ENCODE results near the gene CMSS1. TPM values are rescaled to one million over a fixed set of nuclear protein-coding genes. Genes with fewer than 3 reads are reported as not detected.

Gene CMSS1
- total and polyA plus RNA-seq, 2 donors (not counting 1 experiment from before 2014, with no cell fraction given): 7.3 to 22.8 TPM

DNA sequence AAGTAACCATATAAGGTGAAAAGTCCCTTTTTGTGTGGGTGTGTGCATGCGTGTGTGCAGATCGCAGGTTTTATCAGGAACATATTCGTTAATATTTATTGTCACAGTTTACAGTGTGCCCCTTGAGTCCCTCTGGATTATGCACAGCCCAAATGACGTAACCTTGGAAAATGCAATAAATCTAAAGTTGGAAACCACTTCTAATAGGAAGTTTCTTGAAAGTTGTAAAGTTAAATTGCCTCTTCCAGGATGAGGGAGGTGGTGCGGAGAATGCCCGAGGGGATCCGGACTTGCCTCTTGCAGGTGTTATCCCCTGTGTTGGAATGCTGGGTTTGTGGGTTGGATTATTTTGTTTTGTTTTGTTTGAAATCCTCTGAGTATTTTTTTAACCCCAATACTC, 143.3 kb downstream of the CMSS1 start:
- Histone ChIP-seq H3K4me3 (ENCODE audit: control extremely low read depth in 1 of 5, extremely low read depth in 1 of 5, insufficient read depth in 1 of 5, low read depth in 2 of 5, low read length in 4 of 5) (no peak overlapping the region), H3K9me3 (ENCODE audit: control extremely low read depth in 1 of 3, control insufficient read depth in 2 of 3, insufficient read depth in 1 of 3, low read length in 2 of 3) (no peaks in the 10 kb centered on the region), H3K79me2 (ENCODE audit: control insufficient read depth, insufficient read depth, low read length) (no peaks in the 10 kb centered on the region), H3K27ac (ENCODE audit: low read length in 2 of 2) (no peak overlapping the region), H3K36me3 (replicated peaks in 1 of 2; ENCODE audit: control extremely low read depth in 1 of 2, control insufficient read depth in 1 of 2, extremely low read depth in 1 of 2, insufficient read depth in 2 of 2, low read length in 1 of 2) (no peaks in the 10 kb centered on the region), H3K9ac (ENCODE audit: low read length) (no peak overlapping the region), H4K20me1 (ENCODE audit: control insufficient read depth, insufficient read depth, low read length, poor library complexity, severe bottlenecking) (no peaks in the 10 kb centered on the region), H3K4me1 (ENCODE audit: control insufficient read depth in 2 of 2, insufficient read depth in 2 of 2, low read length in 2 of 2) (no peaks in the 10 kb centered on the region), H3K4me2 (replicated peaks; ENCODE audit: low read depth, low read length, poor library complexity, severe bottlenecking) (no peak overlapping the region), H3K27me3 (replicated peaks in 1 of 4; ENCODE audit: control extremely low read depth in 1 of 4, control insufficient read depth in 3 of 4, insufficient read depth in 4 of 4, low read length in 3 of 4) (no peaks in the 10 kb centered on the region), H2AFZ (ENCODE audit: insufficient read depth, low read depth, low read length, poor library complexity, severe bottlenecking) (no peak overlapping the region)
- Mint-ChIP-seq H3K4me3 (no peak overlapping the region), H3K27me3 (no peaks in the 10 kb centered on the region), H3K27ac (no peak overlapping the region), H3K4me1 (peaks cover 17% of the 10 kb centered on the region), H3K9me3 (ENCODE audit: insufficient read depth) (no peaks in the 10 kb centered on the region)
- DNase-seq (no peak), ATAC-seq (ENCODE audit: low read depth) (no peak)
- CTCF ChIA-PET: no interaction called here
- TF ChIP-seq EZH2 (IDR thresholded peaks at IDR 0.05; ENCODE audit: borderline replicate concordance, insufficient read depth, low read depth, low read length, poor library complexity, severe bottlenecking) (no peak), CTCF (IDR thresholded peaks at IDR 0.05) (no peak)
- intact Hi-C loops (cut with micrococcal nuclease): no loop called here
- WGBS (ENCODE audit: insufficient coverage): 100% methylated on average over 3 of the region's 7 CpGs
- POLR2A ChIA-PET: no interaction called here

GRCh38 chr3:99961756-99962515, 144.3 kb downstream of the CMSS1 start:
- Histone ChIP-seq H2AFZ (ENCODE audit: insufficient read depth, low read depth, low read length, poor library complexity, severe bottlenecking) (no peak overlapping the region), H3K4me1 (ENCODE audit: control insufficient read depth in 2 of 2, insufficient read depth in 2 of 2, low read length in 2 of 2) (no peaks in the 10 kb centered on the region), H3K27me3 (replicated peaks in 1 of 4; ENCODE audit: control extremely low read depth in 1 of 4, control insufficient read depth in 3 of 4, insufficient read depth in 4 of 4, low read length in 3 of 4) (no peaks in the 10 kb centered on the region), H3K4me3 (ENCODE audit: control extremely low read depth in 1 of 5, extremely low read depth in 1 of 5, insufficient read depth in 1 of 5, low read depth in 2 of 5, low read length in 4 of 5) (no peak overlapping the region), H4K20me1 (ENCODE audit: control insufficient read depth, insufficient read depth, low read length, poor library complexity, severe bottlenecking) (no peaks in the 10 kb centered on the region), H3K9me3 (ENCODE audit: control extremely low read depth in 1 of 3, control insufficient read depth in 2 of 3, insufficient read depth in 1 of 3, low read length in 2 of 3) (no peaks in the 10 kb centered on the region), H3K9ac (ENCODE audit: low read length) (no peak overlapping the region), H3K79me2 (ENCODE audit: control insufficient read depth, insufficient read depth, low read length) (no peaks in the 10 kb centered on the region), H3K27ac (ENCODE audit: low read length in 2 of 2) (no peak overlapping the region), H3K4me2 (replicated peaks; ENCODE audit: low read depth, low read length, poor library complexity, severe bottlenecking) (no peak overlapping the region), H3K36me3 (replicated peaks in 1 of 2; ENCODE audit: control extremely low read depth in 1 of 2, control insufficient read depth in 1 of 2, extremely low read depth in 1 of 2, insufficient read depth in 2 of 2, low read length in 1 of 2) (no peaks in the 10 kb centered on the region)
- intact Hi-C loops (cut with micrococcal nuclease): no loop called here
- no peak overlapping the region for H3K4me3 Mint-ChIP-seq
- no peak overlapping the region for H3K27ac Mint-ChIP-seq
- H3K27me3 Mint-ChIP-seq: no peaks in the 10 kb centered on the region
- no peaks in the 10 kb centered on the region for H3K9me3 Mint-ChIP-seq (ENCODE audit: insufficient read depth)
- ATAC-seq (ENCODE audit: low read depth) (no peak), DNase-seq (no peak)
- 94% methylated on average over 5 of the region's 7 CpGs for WGBS (ENCODE audit: insufficient coverage)
- peaks cover 15% of the 10 kb centered on the region for H3K4me1 Mint-ChIP-seq
- no peak for TF ChIP-seq CTCF (IDR thresholded peaks at IDR 0.05)
- no peak for TF ChIP-seq EZH2 (IDR thresholded peaks at IDR 0.05; ENCODE audit: borderline replicate concordance, insufficient read depth, low read depth, low read length, poor library complexity, severe bottlenecking)
- ChIA-PET POLR2A (no interaction called here), CTCF (no interaction called here)

Measured in B cell (primary cell).